HG03571 (cell line): Measurements from ENCODE around the gene PHF21B.

ENCODE experiments used
- ATAC-seq: cut with Tn5 transposase; IDR thresholded peaks from one replicate; pipeline ENCODE4 v1.9.1; 2021; ENCODE audit not compliant: unreplicated experiment

The PHF21B gene

GRCh38 chr22:44990810-44991209 lies 19.0 kb downstream of the PHF21B start:
- ATAC-seq, result no peak

GRCh38 chr22:44990328-44990727 lies 19.5 kb downstream of the PHF21B start:
- no peak for ATAC-seq

- no peak for ATAC-seq
Observed at GRCh38 chr22:44988671-44989070, 21.1 kb downstream of the PHF21B start.

GRCh38 chr22:44986926-44987325 lies 22.9 kb downstream of the PHF21B start:
- ATAC-seq, result no peak

- no peak for ATAC-seq
Observed at GRCh38 chr22:44985906-44986527, 23.8 kb downstream of the PHF21B start.

GRCh38 chr22:44983878-44984482 lies 25.8 kb downstream of the PHF21B start:
- no peak for ATAC-seq

- no peak for ATAC-seq
Observed at GRCh38 chr22:44982445-44982844, 27.4 kb downstream of the PHF21B start.

GRCh38 chr22:44981857-44982256 lies 27.9 kb downstream of the PHF21B start:
- no peak for ATAC-seq

- ATAC-seq, result no peak
Observed at GRCh38 chr22:44979154-44979553, 30.7 kb downstream of the PHF21B start.

GRCh38 chr22:44975427-44976262 lies 34.2 kb downstream of the PHF21B start:
- no peak for ATAC-seq

- ATAC-seq, result no peak
Observed at GRCh38 chr22:44974454-44974853, 35.4 kb downstream of the PHF21B start.

- ATAC-seq, result no peak
Observed at GRCh38 chr22:44973829-44974228, 36.0 kb downstream of the PHF21B start.

GRCh38 chr22:44972363-44973083 lies 37.3 kb downstream of the PHF21B start:
- no peak for ATAC-seq

- no peak for ATAC-seq
Observed at GRCh38 chr22:44971651-44972362, 38.0 kb downstream of the PHF21B start.

- no peak for ATAC-seq
Observed at GRCh38 chr22:44970291-44970690, 39.5 kb downstream of the PHF21B start.

- no peak for ATAC-seq
Observed at GRCh38 chr22:44969817-44970216, 40.0 kb downstream of the PHF21B start.

GRCh38 chr22:44968736-44969135 lies 41.1 kb downstream of the PHF21B start:
- no peak for ATAC-seq

GRCh38 chr22:44965171-44965570 lies 44.6 kb downstream of the PHF21B start:
- ATAC-seq, result no peak

GRCh38 chr22:44964722-44965078 lies 45.1 kb downstream of the PHF21B start:
- no peak for ATAC-seq

- ATAC-seq, result no peak
Observed at GRCh38 chr22:44963832-44964721, 45.7 kb downstream of the PHF21B start.
